HG03439 (cell line): ENCODE results near the gene TBC1D25.

ENCODE experiments used
- ATAC-seq: cut with Tn5 transposase; IDR thresholded peaks from one replicate; pipeline ENCODE4 v1.9.1; 2021; ENCODE audit warnings: mild to moderate bottlenecking, moderate library complexity; ENCODE audit not compliant: unreplicated experiment

Gene TBC1D25

DNA sequence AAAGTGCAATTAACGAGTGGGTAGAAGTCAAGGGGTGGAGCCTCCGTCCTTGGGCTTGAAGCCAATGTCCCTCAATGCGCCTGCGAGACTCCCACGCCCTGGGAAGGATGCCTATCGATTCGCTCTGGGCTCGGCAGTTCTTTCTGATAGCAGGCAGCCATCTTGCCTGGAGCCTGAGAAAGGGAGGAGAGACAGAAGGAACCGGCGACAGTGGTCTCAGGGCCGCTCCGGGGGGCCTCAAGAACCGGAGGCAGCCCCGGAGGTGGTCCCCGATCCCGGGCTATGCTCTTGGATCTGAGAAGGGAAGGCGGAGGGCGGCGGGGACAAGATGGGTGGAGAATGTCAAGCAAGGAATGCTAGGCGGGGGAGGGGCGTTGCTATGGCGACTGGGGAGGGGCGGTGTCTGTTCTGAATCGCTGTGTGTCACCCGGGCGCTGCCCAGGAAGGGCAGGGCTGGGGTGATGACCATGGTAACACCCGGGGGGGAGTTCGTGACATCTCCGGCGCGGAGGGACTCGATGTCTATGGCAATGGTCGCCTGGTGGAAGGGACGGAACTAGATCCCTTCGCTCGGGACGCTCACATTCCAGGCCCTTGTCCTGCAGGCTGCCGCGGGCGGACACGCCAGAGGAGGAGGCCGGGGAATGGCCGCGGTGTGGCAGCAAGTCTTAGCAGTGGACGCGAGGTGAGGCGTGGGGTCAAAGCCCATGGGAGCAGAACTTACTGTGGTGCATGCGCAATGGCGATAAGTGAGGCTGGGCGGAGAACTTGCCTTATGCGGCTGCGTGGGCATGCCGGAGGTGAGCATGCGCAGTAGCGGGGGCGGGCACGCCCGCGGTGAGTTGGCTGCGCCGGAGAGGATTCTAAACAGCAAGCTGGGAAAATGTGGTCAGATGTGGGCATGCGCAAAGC lies 58.1 kb downstream of the TBC1D25 start, which contains the start of gene WDR13:
Gene WDR13 (plus strand): TSS at position 140 of the 912 bp plus-strand sequence. CDS start 505 bp downstream, at position 645.
- peak; percentile 66 for ATAC-seq

DNA sequence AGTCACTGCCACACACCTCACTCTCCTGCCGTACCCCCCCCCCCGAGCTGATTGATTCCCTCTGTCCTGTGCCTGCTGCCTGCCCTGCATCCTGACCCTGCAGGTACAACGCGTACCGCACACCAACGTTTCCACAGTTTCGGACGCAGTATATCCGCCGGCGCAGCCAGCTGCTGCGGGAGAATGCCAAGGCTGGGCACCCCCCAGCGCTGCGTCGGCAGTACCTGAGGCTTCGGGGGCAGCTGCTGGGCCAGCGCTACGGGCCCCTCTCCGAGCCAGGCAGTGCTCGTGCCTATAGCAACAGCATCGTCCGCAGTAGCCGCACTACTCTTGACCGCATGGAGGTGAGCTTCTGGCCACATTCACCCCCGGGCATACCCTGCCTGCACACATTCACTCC lies 59.1 kb downstream of the TBC1D25 start:
- no peak for ATAC-seq

- ATAC-seq = no peak
These were observed 59.8 kb downstream of the TBC1D25 start for GRCh38 chrX:48599341-48599740.

DNA sequence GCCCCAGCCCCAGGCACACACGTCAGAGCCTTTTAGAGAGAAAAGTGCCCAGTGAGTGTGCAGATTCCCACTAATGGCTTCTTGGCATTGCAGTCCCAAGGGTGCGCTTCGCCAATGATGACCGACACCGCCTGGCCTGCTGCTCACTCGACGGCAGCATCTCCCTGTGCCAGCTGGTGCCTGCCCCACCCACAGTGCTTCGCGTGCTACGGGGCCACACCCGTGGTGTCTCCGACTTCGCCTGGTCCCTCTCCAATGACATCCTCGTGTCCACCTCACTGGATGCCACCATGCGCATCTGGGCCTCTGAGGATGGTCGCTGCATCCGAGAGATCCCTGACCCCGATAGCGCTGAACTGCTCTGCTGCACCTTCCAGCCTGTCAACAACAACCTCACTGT lies 60.7 kb downstream of the TBC1D25 start:
- ATAC-seq = no peak

GRCh38 chrX:48601741-48602394 lies 62.4 kb downstream of the TBC1D25 start:
- ATAC-seq = no peak

- ATAC-seq = no peak
These were observed 65.2 kb downstream of the TBC1D25 start for GRCh38 chrX:48604701-48605100.

- ATAC-seq = no peak
These were observed 66.6 kb downstream of the TBC1D25 start for GRCh38 chrX:48606091-48606490.

DNA sequence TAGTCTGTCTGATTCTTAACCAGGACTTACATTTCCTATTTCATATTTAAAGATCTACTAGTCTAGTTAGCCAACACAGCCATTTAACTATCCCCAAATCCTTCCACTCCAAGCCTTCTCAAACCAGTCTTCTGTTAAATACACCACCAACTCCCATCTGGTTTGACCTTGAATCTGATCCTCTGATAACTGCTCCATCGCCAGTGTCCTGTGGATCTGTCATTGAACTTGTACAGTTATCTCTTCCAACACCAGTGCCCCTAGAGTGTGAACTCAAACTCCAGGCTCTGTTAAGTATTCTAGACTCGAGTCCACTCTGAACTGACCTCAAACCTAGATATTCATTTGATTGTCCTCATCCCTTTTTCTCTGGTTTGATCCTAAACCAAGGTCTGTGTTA lies 72.2 kb downstream of the TBC1D25 start:
- no peak for ATAC-seq
